OCI-LY7 (cell line): Measurements from ENCODE around the gene IRX6. TPM values are rescaled to one million over a fixed set of nuclear protein-coding genes. Genes with fewer than 3 reads are reported as not detected.

ENCODE experiments used
- small RNA-seq: library from RNA; depleted of rRNA; stranded (forward); fragments of <200 nt; gene quantifications from one replicate; pipeline ENCODE3, GENCODE V24; 2014
- total RNA-seq, 2 experiments: library from RNA; depleted of rRNA in 1 of 2; stranded (reverse); fragments of >200 nt in 1 of 2; shearing (Covaris generic) in 1 of 2; gene quantifications; 2 replicates each; pipeline ENCODE4 v1.2.3, GENCODE V29; 2014 to 2022

IRX6 gene
- total RNA-seq, 2 experiments from 2014 or later, result not detected

Small RNA genes within 50 kb of the gene (small RNA-seq; reads per million reads assigned to genes)
- not detected for gene RN7SL841P

Other genes starting within 250 kb of the IRX6 start
- gene MMP2, start 155.0 kb downstream of the IRX6 start, total RNA-seq (2014; rRNA removed; shearing (Covaris generic)), result not detected in 2 replicates
- 0.48 TPM in 1 of 2 replicates, not detected in the other for gene MMP2, start 155.0 kb downstream of the IRX6 start, total RNA-seq (2022)
- gene LPCAT2, start 184.9 kb downstream of the IRX6 start, total RNA-seq (2014; rRNA removed; shearing (Covaris generic)), result not detected in 2 replicates
- not detected in 2 replicates for gene LPCAT2, start 184.9 kb downstream of the IRX6 start, total RNA-seq (2022)
- gene CAPNS2, start 242.5 kb downstream of the IRX6 start, total RNA-seq (2014; rRNA removed; shearing (Covaris generic)), result not detected in 2 replicates
- gene CAPNS2, start 242.5 kb downstream of the IRX6 start, total RNA-seq (2022), result not detected in 2 replicates